Loucy (cell line): ENCODE measurements around the gene GRM5.

ENCODE experiments used
- CTCF ChIP-seq: fragments of 200-600 bp; sonication (generic); conservative IDR thresholded peaks from 2 replicates; pipeline ENCODE4 v1.5.1; 2014; ENCODE audit warnings: mild to moderate bottlenecking, antibody characterized with exemption, low read length
- EZH2phosphoT487 ChIP-seq: fragments of 200-600 bp; IDR thresholded peaks from 2 replicates; pipeline ENCODE4 v1.6.1; 2018; ENCODE audit warnings: antibody characterized with exemption, mild to moderate bottlenecking, moderate library complexity, borderline replicate concordance

GRCh38 chr11:88533001-88533400 is 532.8 kb downstream of the GRM5 start:
- TF ChIP-seq CTCF (no peak), EZH2phosphoT487 (no peak)
